H9 (cell line): ENCODE results near the gene MRAP. TPM values are rescaled to one million over a fixed set of nuclear protein-coding genes. Genes with fewer than 3 reads are reported as not detected.

Experiments
- DNase-seq: peaks from one replicate; pipeline ENCODE4 v3.0.0-alpha.2; 2017
- H2AFZ ChIP-seq: one replicate; pipeline ENCODE4 v1.6.1; 2013; ENCODE audit warnings: mild to moderate bottlenecking, low read length, control low read depth, moderate library complexity
- H2AK5ac ChIP-seq: 2 replicates; pipeline ENCODE4 v1.6.1; 2013; ENCODE audit warnings: low read length, control low read depth, mixed read lengths; ENCODE audit not compliant: insufficient read length
- H2BK120ac ChIP-seq: one replicate; pipeline ENCODE4 v1.6.1; 2013; ENCODE audit warnings: low read depth, mild to moderate bottlenecking, low read length, control low read depth, inconsistent platforms; ENCODE audit not compliant: poor library complexity, severe bottlenecking
- H2BK12ac ChIP-seq: 2 replicates; pipeline ENCODE4 v1.6.1; 2013; ENCODE audit warnings: low read length, control low read depth, mixed read lengths, low read depth; ENCODE audit not compliant: insufficient read length
- H2BK15ac ChIP-seq: 2 replicates; pipeline ENCODE4 v1.6.1; 2013; ENCODE audit warnings: low read depth, low read length, control low read depth
- H2BK20ac ChIP-seq: one replicate; pipeline ENCODE4 v1.6.1; 2013; ENCODE audit warnings: low read depth, mild to moderate bottlenecking, low read length, control low read depth, inconsistent platforms; ENCODE audit not compliant: poor library complexity, severe bottlenecking
- H2BK5ac ChIP-seq: 2 replicates; pipeline ENCODE4 v1.6.1; 2013; ENCODE audit warnings: low read length, control low read depth, mixed read lengths; ENCODE audit not compliant: insufficient read length
- H3K14ac ChIP-seq: 2 replicates; pipeline ENCODE4 v1.6.1; 2013; ENCODE audit warnings: low read length, control low read depth; ENCODE audit not compliant: insufficient read depth
- H3K18ac ChIP-seq: 2 replicates; pipeline ENCODE4 v1.6.1; 2013; ENCODE audit warnings: low read depth, mild to moderate bottlenecking, mixed read lengths, low read length, control low read depth; ENCODE audit not compliant: insufficient read length
- H3K23ac ChIP-seq: 2 replicates; pipeline ENCODE4 v1.6.1; 2013; ENCODE audit warnings: low read length, control low read depth, mixed read lengths, low read depth; ENCODE audit not compliant: insufficient read length
- H3K23me2 ChIP-seq: 2 replicates; pipeline ENCODE4 v1.6.1; 2013; ENCODE audit warnings: low read depth, mild to moderate bottlenecking, mixed read lengths, low read length, control low read depth; ENCODE audit not compliant: insufficient read length, poor library complexity, severe bottlenecking
- H3K27ac ChIP-seq: 2 replicates; pipeline ENCODE4 v1.5.1; 2013; ENCODE audit warnings: low read length, control low read depth, mixed read lengths, low read depth; ENCODE audit not compliant: insufficient read length
- H3K27me3 ChIP-seq: 2 replicates; pipeline ENCODE4 v1.6.1; 2013; ENCODE audit warnings: low read length, control low read depth, inconsistent platforms; ENCODE audit not compliant: insufficient read depth
- H3K4ac ChIP-seq: 2 replicates; pipeline ENCODE4 v1.6.1; 2013; ENCODE audit warnings: low read depth, mild to moderate bottlenecking, control low read depth, inconsistent platforms, low read length, moderate library complexity
- H3K4me1 ChIP-seq: 2 replicates; pipeline ENCODE4 v1.6.1; 2013; ENCODE audit warnings: low read length, control low read depth, inconsistent platforms; ENCODE audit not compliant: insufficient read depth
- H3K4me2 ChIP-seq: 2 replicates; pipeline ENCODE4 v1.6.1; 2013; ENCODE audit warnings: low read length, control low read depth, mixed read lengths; ENCODE audit not compliant: insufficient read length, insufficient read depth
- H3K56ac ChIP-seq: 2 replicates; pipeline ENCODE4 v1.6.1; 2013; ENCODE audit warnings: low read depth, mild to moderate bottlenecking, mixed read lengths, low read length, control low read depth; ENCODE audit not compliant: insufficient read length
- H3K79me1 ChIP-seq: 2 replicates; pipeline ENCODE4 v1.6.1; 2013; ENCODE audit warnings: low read depth, mild to moderate bottlenecking, moderate library complexity, low read length, control low read depth, inconsistent platforms; ENCODE audit not compliant: insufficient read depth, poor library complexity, severe bottlenecking
- H3K79me2 ChIP-seq: 2 replicates; pipeline ENCODE4 v1.6.1; 2013; ENCODE audit warnings: low read length, control low read depth, inconsistent platforms; ENCODE audit not compliant: insufficient read depth
- H3K9ac ChIP-seq: 2 replicates; pipeline ENCODE4 v1.6.1; 2013; ENCODE audit warnings: low read length, control low read depth, mixed read lengths; ENCODE audit not compliant: insufficient read length; ENCODE audit errors: extremely low read depth
- H3K9me3 ChIP-seq: one replicate; pipeline ENCODE4 v1.6.1; 2013; ENCODE audit warnings: low read depth, low read length, inconsistent platforms; ENCODE audit not compliant: control insufficient read depth
- H3T11ph ChIP-seq: one replicate; pipeline ENCODE4 v1.6.1; 2013; ENCODE audit warnings: mild to moderate bottlenecking, low read length, control low read depth, inconsistent platforms
- H4K20me1 ChIP-seq: one replicate; pipeline ENCODE4 v1.6.1; 2013; ENCODE audit not compliant: control insufficient read depth, insufficient read length, insufficient read depth
- H4K5ac ChIP-seq: 2 replicates; pipeline ENCODE4 v1.6.1; 2013; ENCODE audit warnings: low read depth, mild to moderate bottlenecking, mixed read lengths, low read length, control low read depth; ENCODE audit not compliant: insufficient read length
- H4K8ac ChIP-seq: replicated peaks from 2 replicates; pipeline ENCODE4 v1.6.1; 2013; ENCODE audit warnings: low read length, control low read depth, mixed read lengths, low read depth; ENCODE audit not compliant: insufficient read length
- H4K91ac ChIP-seq: 2 replicates; pipeline ENCODE4 v1.6.1; 2013; ENCODE audit warnings: low read depth, mild to moderate bottlenecking, moderate library complexity, mixed read lengths, low read length, control low read depth; ENCODE audit not compliant: insufficient read length
- H3K27ac Mint-ChIP-seq, 3 experiments: 2 replicates in 2 of 3; 3 replicates in 1 of 3; pipeline ENCODE4 v1.8.0; 2020 to 2021; ENCODE audit warnings: mixed read lengths in 3 of 3, mild to moderate bottlenecking in 1 of 3, moderate library complexity in 1 of 3
- H3K27me3 Mint-ChIP-seq: 2 replicates; pipeline ENCODE4 v1.8.0; 2021; ENCODE audit warnings: low read depth, mild to moderate bottlenecking, moderate library complexity, mixed read lengths
- H3K36me3 Mint-ChIP-seq, 3 experiments: 2 replicates in 2 of 3; 3 replicates in 1 of 3; pipeline ENCODE4 v1.8.0; 2020 to 2021; ENCODE audit warnings: low read depth in 3 of 3, mixed read lengths in 3 of 3; ENCODE audit not compliant: insufficient read depth in 1 of 3
- H3K4me1 Mint-ChIP-seq, 2 experiments: 2 replicates each; pipeline ENCODE4 v1.8.0; 2020; ENCODE audit warnings: mixed read lengths in 2 of 2
- H3K4me3 Mint-ChIP-seq, 2 experiments: 2 replicates in 1 of 2; 3 replicates in 1 of 2; pipeline ENCODE4 v1.8.0; 2020 to 2021; ENCODE audit warnings: mild to moderate bottlenecking in 2 of 2, mixed read lengths in 2 of 2, moderate library complexity in 1 of 2
- H3K9me3 Mint-ChIP-seq, 2 experiments: 2 replicates in 1 of 2; 3 replicates in 1 of 2; pipeline ENCODE4 v1.8.0; 2020; ENCODE audit warnings: mild to moderate bottlenecking in 2 of 2, mixed read lengths in 2 of 2, moderate library complexity in 1 of 2
- WGBS: extraction: QIAGEN DNeasy Blood & Tissue Kit; methylation state at CpG from one replicate; pipeline ENCODE4 v1.1.7; 2013; ENCODE audit warnings: missing lambda C conversion rate, low lambda C conversion rate, mixed read lengths; ENCODE audit not compliant: insufficient read length; ENCODE audit errors: extremely low coverage; 5-methylcytosine and 5-hydroxymethylcytosine counted together
- total RNA-seq: library from RNA; stranded (reverse); gene quantifications from 2 replicates; pipeline ENCODE4 v1.2.1, GENCODE V29; 2021
- TF ChIP-seq, protein P1 (sequence below): fragments of 200-600 bp; sonication (generic); conservative IDR thresholded peaks from 3 replicates; pipeline ENCODE4 v1.8.0; 2021; ENCODE audit warnings: antibody characterized with exemption, mild to moderate bottlenecking

Gene MRAP
- total RNA-seq, 1 experiment from 2014 or later = not detected

DNA sequence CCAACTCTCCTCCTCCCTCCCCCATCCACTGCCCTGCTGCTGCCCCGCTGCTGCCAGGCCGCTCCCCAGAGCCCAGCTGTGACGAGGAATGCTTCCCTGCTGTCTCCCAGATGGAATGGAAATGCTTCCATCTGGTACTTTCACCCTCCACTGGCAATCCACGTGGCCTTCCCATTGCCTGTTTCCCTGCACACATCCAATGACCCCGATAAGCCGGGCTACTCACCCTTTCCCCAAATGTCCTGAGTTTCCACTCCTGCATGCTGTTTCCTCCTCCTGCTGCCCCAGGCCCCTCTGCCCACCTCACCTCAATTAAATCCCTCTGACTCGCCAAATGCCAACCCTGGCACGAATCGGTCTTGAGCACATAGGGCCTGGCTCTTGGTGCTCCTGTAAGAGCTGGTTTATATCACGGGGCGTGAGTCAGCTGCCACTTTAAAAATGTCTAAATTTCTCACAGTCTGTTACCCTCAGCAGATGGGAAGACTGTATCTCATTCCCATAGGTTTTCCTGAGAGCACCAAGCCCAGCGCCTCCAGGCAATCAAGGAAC, 36.4 kb downstream of the MRAP start:
- no CpG with 5 or more reads among the region's 12 CpGs for WGBS
- no peak overlapping the region for H2AK5ac ChIP-seq
- H3K4me3 Mint-ChIP-seq = peak overlapping the region in 1 of 2 experiments; percentile 2; a peak in 2 of 5 replicates

More for the DNA sequence above, 36.4 kb downstream of the MRAP start:
- H3K4me1 Mint-ChIP-seq = peaks cover 28 to 31% of the 10 kb centered on the region in 2 experiments
- H3K9me3 ChIP-seq = no peaks in the 10 kb centered on the region
- no peak overlapping the region for H2BK15ac ChIP-seq
- no peaks in the 10 kb centered on the region for H3K79me1 ChIP-seq
- H3K9me3 Mint-ChIP-seq = no peaks in the 10 kb centered on the region
- no peaks in the 10 kb centered on the region for H3K23me2 ChIP-seq
- peak overlapping the region; percentile 2 to 83 (median 62); a peak in 5 of 7 replicates for H3K27ac Mint-ChIP-seq
- TF ChIP-seq, protein P1, sequence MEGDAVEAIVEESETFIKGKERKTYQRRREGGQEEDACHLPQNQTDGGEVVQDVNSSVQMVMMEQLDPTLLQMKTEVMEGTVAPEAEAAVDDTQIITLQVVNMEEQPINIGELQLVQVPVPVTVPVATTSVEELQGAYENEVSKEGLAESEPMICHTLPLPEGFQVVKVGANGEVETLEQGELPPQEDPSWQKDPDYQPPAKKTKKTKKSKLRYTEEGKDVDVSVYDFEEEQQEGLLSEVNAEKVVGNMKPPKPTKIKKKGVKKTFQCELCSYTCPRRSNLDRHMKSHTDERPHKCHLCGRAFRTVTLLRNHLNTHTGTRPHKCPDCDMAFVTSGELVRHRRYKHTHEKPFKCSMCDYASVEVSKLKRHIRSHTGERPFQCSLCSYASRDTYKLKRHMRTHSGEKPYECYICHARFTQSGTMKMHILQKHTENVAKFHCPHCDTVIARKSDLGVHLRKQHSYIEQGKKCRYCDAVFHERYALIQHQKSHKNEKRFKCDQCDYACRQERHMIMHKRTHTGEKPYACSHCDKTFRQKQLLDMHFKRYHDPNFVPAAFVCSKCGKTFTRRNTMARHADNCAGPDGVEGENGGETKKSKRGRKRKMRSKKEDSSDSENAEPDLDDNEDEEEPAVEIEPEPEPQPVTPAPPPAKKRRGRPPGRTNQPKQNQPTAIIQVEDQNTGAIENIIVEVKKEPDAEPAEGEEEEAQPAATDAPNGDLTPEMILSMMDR = no peak
- no peaks in the 10 kb centered on the region for H3K4me1 ChIP-seq
- H3K14ac ChIP-seq = no peak overlapping the region
- H4K5ac ChIP-seq = no peak overlapping the region
- H3K18ac ChIP-seq = no peak overlapping the region
- no peaks in the 10 kb centered on the region for H3K27me3 Mint-ChIP-seq
- H3K9ac ChIP-seq = no peak overlapping the region
- H3K27ac ChIP-seq = no peak overlapping the region
- H2AFZ ChIP-seq = no peak overlapping the region
- no peak overlapping the region for H3T11ph ChIP-seq
- no peaks in the 10 kb centered on the region for H3K79me2 ChIP-seq
- H4K8ac ChIP-seq = no peak overlapping the region
- no peak overlapping the region for H2BK5ac ChIP-seq
- no peak overlapping the region for H3K4ac ChIP-seq
- no peaks in the 10 kb centered on the region for H4K20me1 ChIP-seq
- no peak overlapping the region for H4K91ac ChIP-seq
- no peaks in the 10 kb centered on the region for H3K27me3 ChIP-seq
- no peak overlapping the region for H3K56ac ChIP-seq
- no peak overlapping the region for H3K23ac ChIP-seq
- H2BK12ac ChIP-seq = no peak overlapping the region
- H2BK120ac ChIP-seq = no peak overlapping the region
- peaks cover 50 to 92% (median 85%) of the 10 kb centered on the region in 3 experiments; a peak in 6 of 7 replicates for H3K36me3 Mint-ChIP-seq
- H2BK20ac ChIP-seq = no peak overlapping the region
- peak; percentile 27 for DNase-seq
- H3K4me2 ChIP-seq = no peak overlapping the region
